ENCODE data around the gene VEPH1.

Gene VEPH1

GRCh38 chr3:157502916-157503595 lies at the start of gene VEPH1:
TSS of gene VEPH1 (minus strand) at chr3:157503416. CDS start at chr3:157495349, 8,067 bp downstream.
- no peak for DNase-seq (ENCODE audit: low read depth, low spot score)

DNA sequence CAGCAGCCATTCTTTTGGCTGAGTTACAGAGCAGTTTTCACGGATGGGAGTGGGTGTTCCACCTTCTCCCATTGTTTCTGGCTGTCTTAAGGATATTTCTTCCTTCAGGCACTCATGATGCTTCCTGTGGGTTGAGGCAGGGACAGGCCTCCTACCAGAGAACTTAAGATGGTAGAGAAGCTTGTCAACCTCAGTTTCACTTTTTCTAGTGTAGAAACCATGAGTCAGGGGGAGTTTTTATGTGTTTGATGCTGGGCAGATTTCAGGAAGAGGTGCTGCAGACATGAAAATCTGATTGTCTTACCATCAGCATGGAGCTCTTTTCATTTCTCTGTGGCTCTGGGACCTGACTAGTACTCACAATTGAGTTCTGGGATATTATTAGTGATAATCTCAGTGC lies 48.7 kb upstream of the VEPH1 start:
- no peak for DNase-seq (ENCODE audit: low read depth, low spot score)
- H3K27ac ChIP-seq = no peak overlapping the region

More at GRCh38 chr3:157502916-157503595, at the start of gene VEPH1:
- no peak within 1 kb of the TSS for H3K27ac ChIP-seq

DNA sequence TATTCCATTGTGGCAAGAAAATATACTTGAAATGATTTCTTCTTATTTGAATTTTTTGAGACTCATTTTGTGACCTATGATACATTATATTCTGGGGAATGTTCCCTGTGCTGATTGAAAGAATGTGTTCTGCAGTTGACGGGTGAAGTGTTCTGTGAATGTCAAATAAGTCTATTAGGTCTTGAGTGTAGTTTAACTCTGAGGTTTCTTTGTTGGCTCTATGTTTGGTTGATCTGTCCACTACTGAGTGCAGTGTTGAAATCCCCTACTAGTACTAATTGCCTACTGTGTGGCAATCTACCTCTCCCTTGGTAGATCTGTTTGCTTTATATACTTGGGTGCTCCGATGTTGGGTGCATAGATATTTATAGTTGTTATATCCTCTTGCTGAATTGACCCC lies 46.3 kb upstream of the VEPH1 start:
- H3K27ac ChIP-seq = no peak overlapping the region
- no peak for DNase-seq (ENCODE audit: low read depth, low spot score)

- DNase-seq (ENCODE audit: low read depth, low spot score) = no peak
- H3K27ac ChIP-seq = no peak overlapping the region
These were observed 41.4 kb upstream of the VEPH1 start for GRCh38 chr3:157544501-157545130.

DNA sequence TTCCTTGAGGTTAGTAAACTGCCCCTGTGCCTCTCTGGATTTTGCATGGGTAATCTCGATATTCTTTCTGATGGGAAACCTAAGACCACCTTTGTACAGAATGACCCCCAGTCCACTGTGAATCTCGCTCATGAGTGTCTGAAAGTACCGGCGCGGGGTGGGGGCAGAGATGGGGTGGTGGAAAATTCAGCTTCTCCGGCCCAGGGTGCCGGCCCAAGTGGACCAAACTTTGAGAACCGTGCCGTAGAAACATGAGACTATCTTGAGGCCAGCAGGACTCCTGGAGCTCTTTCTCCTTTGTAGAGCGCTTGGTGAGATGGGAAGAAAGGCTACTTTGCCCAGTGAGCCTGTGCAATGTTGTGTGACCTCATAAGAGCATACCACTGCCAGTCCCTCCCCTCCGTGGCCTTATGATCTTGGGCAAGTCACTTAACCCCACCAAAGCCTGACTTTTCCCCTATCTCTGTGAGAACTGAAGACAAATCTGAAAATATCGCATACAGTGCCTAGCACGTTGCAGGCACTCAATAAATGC lies 40.4 kb upstream of the VEPH1 start:
- no peak overlapping the region for H3K27ac ChIP-seq
- no peak for DNase-seq (ENCODE audit: low read depth, low spot score)

DNA sequence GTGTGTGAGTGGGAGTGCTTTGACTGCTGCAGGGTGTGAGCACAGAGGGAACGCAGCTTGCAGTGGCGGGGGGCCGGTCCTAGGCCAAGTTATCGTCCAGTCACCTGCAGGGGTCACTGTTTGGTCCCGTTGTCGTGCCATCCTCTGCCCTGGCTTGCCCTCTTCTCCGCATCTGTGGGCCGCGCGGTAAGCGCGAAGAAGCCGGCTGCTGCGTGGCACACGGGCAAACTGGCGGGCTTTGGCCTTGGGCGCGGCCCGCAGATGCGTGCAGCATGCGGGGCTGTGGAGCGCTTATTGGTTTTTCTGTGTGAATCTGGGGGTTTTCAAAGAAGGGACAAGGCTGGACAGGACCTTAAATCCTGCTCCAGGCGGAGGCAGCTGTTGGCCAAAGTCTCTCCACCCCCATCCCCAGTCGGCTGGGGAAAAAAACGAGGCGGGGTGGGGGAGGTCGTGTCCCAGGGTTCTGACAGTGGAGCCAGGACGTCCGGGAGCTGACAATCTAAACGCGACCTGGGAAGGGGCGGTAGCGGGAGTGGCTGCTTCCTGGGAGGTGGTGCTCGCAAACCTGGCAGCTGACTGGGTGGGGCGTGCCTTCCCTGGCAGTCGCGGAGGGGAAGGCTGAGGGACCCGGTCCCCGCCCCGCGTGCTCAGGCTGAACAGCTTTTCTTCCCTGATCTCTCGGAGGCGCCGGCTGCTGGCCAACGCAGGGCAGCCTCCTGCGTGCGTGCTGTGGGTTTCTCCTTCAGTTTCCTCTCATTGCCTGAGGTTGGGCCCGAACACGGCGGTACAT lies 39.7 kb upstream of the VEPH1 start:
- no peak overlapping the region for H3K27ac ChIP-seq
- no peak for DNase-seq (ENCODE audit: low read depth, low spot score)

DNA sequence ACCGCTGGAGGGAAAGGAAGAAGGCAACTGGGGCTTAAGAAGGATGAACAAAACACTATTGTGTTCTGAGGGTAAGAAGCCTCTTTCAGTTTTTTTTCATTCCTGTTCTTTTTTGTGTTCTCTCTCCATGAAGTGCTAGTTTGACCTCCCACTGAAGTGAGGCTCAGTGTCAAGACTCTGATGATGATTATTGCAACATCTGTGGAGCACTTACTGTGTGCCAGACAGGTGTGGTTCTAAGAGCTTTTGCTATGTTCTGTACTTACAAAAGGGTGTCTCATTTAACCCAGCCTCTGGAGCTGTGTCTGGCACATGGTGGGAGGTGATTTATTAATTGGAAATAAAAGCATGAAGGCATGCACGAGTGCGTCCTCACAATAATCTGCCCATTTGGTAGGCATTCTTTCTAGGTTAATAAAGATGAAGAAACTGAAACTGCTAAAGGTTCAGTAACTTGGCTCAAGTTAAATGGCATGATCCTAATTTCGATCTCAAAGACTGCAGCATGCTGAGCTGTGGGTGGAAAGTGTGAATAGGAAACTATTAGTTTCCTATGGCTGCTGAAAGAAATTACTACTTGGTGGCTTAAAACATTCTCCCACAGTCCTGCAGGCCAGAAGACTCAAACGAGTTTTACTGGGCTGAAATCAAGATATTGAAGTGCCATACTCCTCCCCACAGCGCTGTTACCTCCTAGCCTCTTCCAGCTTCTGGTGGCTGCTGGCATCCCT lies 38.5 kb upstream of the VEPH1 start:
- DNase-seq (ENCODE audit: low read depth, low spot score) = no peak
- no peak overlapping the region for H3K27ac ChIP-seq

- H3K27ac ChIP-seq = no peak overlapping the region
- no peak for DNase-seq (ENCODE audit: low read depth, low spot score)
These were observed 37.4 kb upstream of the VEPH1 start for GRCh38 chr3:157540656-157541055.

DNA sequence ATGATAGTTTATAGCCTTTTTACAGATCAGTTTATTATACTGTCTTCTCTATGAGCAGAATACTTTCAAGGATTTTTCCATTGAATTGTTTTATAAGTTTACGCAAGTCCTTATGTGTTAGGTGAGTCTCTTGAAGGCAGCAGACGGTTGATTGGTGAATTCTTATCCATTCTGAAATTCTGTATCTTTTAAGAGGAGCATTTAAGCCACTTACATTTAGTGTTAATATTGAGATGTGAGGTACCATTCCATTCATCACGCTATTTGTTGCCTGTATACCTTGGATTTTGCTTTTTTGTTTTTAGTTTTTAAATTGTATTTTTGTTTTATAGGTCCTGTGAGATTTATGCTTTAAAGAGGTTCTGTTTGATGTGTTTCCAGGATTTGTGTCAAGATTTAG lies 32.5 kb upstream of the VEPH1 start:
- no peak overlapping the region for H3K27ac ChIP-seq
- DNase-seq (ENCODE audit: low read depth, low spot score) = no peak

DNA sequence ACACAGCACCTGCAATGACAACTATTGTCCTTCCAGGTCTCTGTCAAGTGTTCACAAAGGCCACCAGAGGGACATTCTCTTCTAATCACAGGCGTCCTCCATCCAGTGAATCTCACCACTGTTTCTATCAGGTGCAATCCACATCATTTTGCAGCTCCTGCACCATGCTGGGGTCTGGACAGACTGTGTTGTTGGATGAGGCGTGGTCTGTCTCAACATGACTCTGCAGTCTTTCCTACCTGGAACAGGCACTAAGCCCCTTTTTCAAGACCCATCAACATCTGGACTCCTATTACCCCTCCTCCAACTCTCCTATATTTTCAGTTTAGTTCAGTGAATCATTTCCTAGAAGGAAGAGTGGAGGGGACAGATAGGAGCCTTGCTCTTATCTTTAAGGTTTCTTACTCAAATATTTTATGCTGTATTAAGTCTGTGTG lies 31.5 kb upstream of the VEPH1 start:
- no peak overlapping the region for H3K27ac ChIP-seq
- DNase-seq (ENCODE audit: low read depth, low spot score) = no peak

DNA sequence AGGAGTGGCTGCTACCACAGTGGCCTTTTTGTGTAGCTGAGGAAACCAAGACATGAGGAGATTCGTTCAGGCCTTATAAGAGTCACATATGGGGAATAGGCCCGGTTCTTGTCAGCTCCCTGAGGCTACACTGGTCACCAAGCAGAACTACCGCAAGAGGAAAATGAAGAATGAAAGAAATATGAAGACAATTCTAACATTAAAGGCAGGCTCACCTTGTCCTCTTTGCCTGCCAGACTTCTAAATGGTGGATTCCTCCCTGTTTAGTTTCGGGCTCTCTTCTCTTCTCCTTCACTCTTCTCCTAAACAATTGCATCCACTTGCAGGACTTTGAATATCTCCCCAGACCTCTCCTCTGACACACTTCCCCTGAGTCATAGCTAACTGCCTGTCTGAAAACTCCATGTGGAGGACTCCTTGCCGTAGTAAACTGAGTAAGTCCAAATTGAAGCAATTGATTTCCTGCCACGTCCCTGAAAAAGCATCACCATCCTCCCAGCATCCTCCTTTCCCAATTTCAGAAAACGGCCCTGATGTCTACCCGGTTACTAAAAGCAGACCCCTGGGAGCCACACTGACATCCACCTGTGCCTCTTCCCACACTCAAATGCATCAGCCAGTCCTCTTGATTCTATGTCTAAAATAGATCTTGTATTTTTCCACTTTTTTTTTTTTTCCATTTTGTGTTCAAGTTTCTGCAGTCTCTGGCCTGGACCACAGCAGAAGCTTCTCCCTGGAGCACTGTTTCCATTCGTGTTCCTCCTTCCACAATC lies 30.3 kb upstream of the VEPH1 start:
- peak overlapping the region; percentile 57 for H3K27ac ChIP-seq
- DNase-seq (ENCODE audit: low read depth, low spot score) = no peak

DNA sequence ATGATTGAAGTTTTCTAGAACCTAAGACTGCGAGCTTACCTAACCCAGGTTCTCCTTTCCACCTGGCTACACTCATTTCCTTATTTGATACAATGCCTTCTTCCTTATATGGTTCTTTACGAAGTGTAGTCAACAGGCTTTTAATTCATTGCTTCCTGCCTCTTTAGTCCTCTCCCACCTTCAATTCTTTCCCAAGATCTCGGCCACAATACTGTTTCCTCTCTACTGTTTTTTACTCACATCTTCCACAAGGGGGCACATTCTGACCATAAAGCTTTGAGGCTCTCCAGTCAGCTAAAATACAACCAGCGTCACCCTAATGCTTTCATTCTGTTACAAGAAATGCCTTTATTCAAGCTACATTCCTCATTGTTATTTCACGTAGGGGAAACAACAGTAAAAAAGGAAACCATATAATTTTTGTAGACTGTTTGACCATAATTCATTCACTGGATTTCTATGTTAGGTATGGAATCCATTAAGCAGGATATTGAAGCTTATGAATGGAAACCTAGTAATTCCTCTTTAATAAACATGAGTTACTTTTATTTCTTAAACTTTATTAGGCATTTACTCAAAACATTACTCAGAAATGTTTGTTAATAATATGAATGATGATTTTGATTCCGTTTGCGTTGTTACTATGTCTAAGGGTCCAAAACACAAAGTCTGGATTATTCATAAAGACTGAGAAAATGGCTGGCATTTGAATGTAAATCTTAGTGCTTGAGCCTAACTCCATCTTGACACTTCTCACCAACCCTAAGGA lies 29.5 kb upstream of the VEPH1 start:
- DNase-seq (ENCODE audit: low read depth, low spot score) = peak; percentile 6
- peak overlapping the region; percentile 57 for H3K27ac ChIP-seq

DNA sequence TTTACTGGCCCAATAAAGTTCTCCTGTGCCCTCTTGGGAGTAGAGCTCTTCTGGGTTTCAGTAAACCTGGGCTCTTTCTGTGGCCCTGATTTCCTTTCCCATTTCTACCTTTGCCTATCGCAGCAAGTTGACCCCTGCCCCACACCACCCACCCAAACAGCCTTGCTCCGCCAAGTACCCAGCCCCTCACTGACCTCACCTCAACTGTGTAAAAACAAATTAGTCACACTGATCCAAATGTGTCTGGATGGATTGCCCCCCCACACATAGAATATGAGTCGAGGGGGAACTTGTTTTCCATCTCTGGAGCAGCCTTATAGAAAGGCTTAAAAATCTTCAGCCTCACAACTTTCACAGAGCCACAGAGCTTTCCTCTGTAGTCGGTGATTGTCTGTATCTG lies 28.6 kb upstream of the VEPH1 start:
- H3K27ac ChIP-seq = no peak overlapping the region
- no peak for DNase-seq (ENCODE audit: low read depth, low spot score)

- H3K27ac ChIP-seq = no peak overlapping the region
- DNase-seq (ENCODE audit: low read depth, low spot score) = no peak
These were observed 28.1 kb upstream of the VEPH1 start for GRCh38 chr3:157531301-157531660.

GRCh38 chr3:157530637-157531300 lies 27.6 kb upstream of the VEPH1 start:
- H3K27ac ChIP-seq = no peak overlapping the region
- no peak for DNase-seq (ENCODE audit: low read depth, low spot score)

DNA sequence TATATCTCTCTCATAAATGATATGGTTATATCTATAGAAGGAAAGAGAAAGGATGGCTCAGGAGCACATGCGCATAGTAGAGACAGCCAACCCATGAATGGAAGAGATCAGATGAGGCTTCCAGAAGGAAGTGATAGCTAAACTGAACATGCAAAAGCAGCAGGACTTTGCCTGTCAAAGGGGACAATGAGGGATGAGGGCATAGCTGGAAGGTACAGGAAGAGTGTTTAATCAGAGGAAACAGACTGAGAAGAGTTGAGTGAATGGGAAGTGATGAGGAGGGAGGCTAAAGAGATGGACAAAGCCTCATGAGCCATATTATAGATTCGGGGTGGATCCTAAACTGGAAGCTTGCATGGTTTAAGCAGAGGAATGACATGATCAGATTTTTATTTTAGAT lies 26.5 kb upstream of the VEPH1 start:
- DNase-seq (ENCODE audit: low read depth, low spot score) = no peak
- H3K27ac ChIP-seq = no peak overlapping the region

DNA sequence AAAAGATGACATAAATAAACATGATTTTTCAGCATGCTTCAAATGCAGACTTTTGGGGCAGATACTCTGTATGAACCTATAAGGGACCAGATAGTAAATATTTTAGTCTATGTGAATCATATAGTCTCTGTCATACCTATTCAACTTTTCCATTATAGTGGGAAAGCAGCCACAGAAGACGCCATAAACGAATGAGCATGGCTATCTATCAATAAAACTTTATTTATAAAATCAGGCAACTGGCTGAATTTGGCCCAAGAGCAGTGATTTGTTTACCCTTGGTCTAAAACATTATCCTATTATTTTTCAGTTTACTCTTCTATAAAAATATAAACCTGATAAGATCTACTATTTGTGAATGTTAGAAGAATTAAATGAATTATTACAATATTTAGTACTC lies 25.9 kb upstream of the VEPH1 start:
- DNase-seq (ENCODE audit: low read depth, low spot score) = no peak
- H3K27ac ChIP-seq = no peak overlapping the region

DNA sequence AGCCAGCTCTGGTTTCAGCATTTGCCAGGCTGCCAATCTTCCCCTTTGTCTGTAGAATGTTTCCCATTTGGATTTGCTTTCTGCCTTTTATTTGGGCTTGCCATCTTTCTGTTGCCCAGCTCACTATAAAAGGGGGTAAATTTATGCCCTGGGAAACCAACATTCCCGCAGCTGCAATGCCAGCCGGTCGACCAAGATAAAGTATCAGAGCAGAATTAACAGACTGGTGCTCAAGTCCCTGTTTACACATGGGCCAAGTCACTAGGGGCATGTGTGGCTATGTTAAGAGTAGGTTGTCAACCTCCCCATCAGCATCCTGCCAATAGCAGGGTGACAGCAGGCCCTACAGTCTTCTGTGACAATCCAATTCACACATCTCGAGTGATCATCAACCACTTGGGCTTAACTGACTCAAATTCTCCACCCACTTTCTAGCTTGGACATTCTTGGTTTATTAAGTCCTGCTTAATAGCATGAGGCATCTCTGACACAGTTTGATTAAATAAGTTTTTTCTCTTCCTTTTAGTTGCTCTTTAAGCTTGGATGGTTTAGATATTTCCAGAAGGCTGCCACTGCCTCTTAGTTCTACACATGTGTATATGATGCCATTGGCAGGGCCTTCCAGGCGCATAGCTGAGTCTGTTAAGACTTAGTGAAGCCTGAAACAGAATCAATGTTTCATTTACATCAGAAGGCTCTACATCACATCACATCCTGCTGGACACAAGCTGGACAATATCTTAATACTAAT lies 24.1 kb upstream of the VEPH1 start:
- no peak overlapping the region for H3K27ac ChIP-seq
- DNase-seq (ENCODE audit: low read depth, low spot score) = no peak
